ENCODE data around the gene RASL11B.

The RASL11B gene

GRCh38 chr4:52842792-52843191 lies 19.3 kb upstream of the RASL11B start:
- DNase-seq (ENCODE audit: low read depth in 4 of 4, low spot score in 1 of 4) = no peak

GRCh38 chr4:52843351-52843750 lies 18.8 kb upstream of the RASL11B start:
- DNase-seq (ENCODE audit: low read depth in 4 of 4, low spot score in 1 of 4) = no peak

- no peak for DNase-seq (ENCODE audit: low read depth in 4 of 4, low spot score in 1 of 4)
Observed at GRCh38 chr4:52843958-52844357, 18.2 kb upstream of the RASL11B start.

GRCh38 chr4:52844596-52844995 lies 17.5 kb upstream of the RASL11B start:
- DNase-seq (ENCODE audit: low read depth in 4 of 4, low spot score in 1 of 4) = no peak

- DNase-seq (ENCODE audit: low read depth in 4 of 4, low spot score in 1 of 4) = no peak
Observed at GRCh38 chr4:52846502-52846901, 15.6 kb upstream of the RASL11B start.

GRCh38 chr4:52848254-52848653 lies 13.9 kb upstream of the RASL11B start:
- no peak for DNase-seq (ENCODE audit: low read depth in 4 of 4, low spot score in 1 of 4)

- DNase-seq (ENCODE audit: low read depth in 4 of 4, low spot score in 1 of 4) = no peak
Observed at GRCh38 chr4:52850406-52851124, 11.6 kb upstream of the RASL11B start.

GRCh38 chr4:52852041-52852440 lies 10.1 kb upstream of the RASL11B start:
- DNase-seq (ENCODE audit: low read depth in 4 of 4, low spot score in 1 of 4) = no peak

GRCh38 chr4:52852711-52853110 lies 9.4 kb upstream of the RASL11B start:
- no peak for DNase-seq (ENCODE audit: low read depth in 4 of 4, low spot score in 1 of 4)

GRCh38 chr4:52853351-52853750 lies 8.8 kb upstream of the RASL11B start:
- DNase-seq (ENCODE audit: low read depth in 4 of 4, low spot score in 1 of 4) = no peak

GRCh38 chr4:52856801-52857200 lies 5.3 kb upstream of the RASL11B start:
- no peak for DNase-seq (ENCODE audit: low read depth in 4 of 4, low spot score in 1 of 4)

- DNase-seq (ENCODE audit: low read depth in 4 of 4, low spot score in 1 of 4) = no peak
Observed at GRCh38 chr4:52860361-52860760, 1.8 kb upstream of the RASL11B start.

GRCh38 chr4:52861171-52861823 lies 820 bp upstream of the RASL11B start:
- DNase-seq (ENCODE audit: low read depth in 4 of 4, low spot score in 1 of 4) = no peak

- no peak for DNase-seq (ENCODE audit: low read depth in 4 of 4, low spot score in 1 of 4)
Observed at GRCh38 chr4:52862639-52863161, 583 bp downstream of the RASL11B start.

GRCh38 chr4:52863324-52863723 lies 1.2 kb downstream of the RASL11B start:
- no peak for DNase-seq (ENCODE audit: low read depth in 4 of 4, low spot score in 1 of 4)

GRCh38 chr4:52864793-52865192 lies 2.7 kb downstream of the RASL11B start:
- no peak for DNase-seq (ENCODE audit: low read depth in 4 of 4, low spot score in 1 of 4)

- no peak for DNase-seq (ENCODE audit: low read depth in 4 of 4, low spot score in 1 of 4)
Observed at GRCh38 chr4:52865300-52865699, 3.2 kb downstream of the RASL11B start.

- DNase-seq (ENCODE audit: low read depth in 4 of 4, low spot score in 1 of 4) = no peak
Observed at GRCh38 chr4:52866734-52867133, 4.6 kb downstream of the RASL11B start.

- DNase-seq (ENCODE audit: low read depth in 4 of 4, low spot score in 1 of 4) = no peak
Observed at GRCh38 chr4:52867163-52867562, 5.0 kb downstream of the RASL11B start.

GRCh38 chr4:52868133-52868532 lies 6.0 kb downstream of the RASL11B start:
- no peak for DNase-seq (ENCODE audit: low read depth in 4 of 4, low spot score in 1 of 4)

- no peak for DNase-seq (ENCODE audit: low read depth in 4 of 4, low spot score in 1 of 4)
Observed at GRCh38 chr4:52869196-52869595, 7.1 kb downstream of the RASL11B start.

- DNase-seq (ENCODE audit: low read depth in 4 of 4, low spot score in 1 of 4) = no peak
Observed at GRCh38 chr4:52869656-52870055, 7.5 kb downstream of the RASL11B start.

GRCh38 chr4:52870225-52870624 lies 8.1 kb downstream of the RASL11B start:
- no peak for DNase-seq (ENCODE audit: low read depth in 4 of 4, low spot score in 1 of 4)

Measured in stimulated activated CD4-positive, alpha-beta T cell treated with anti-CD3 and anti-CD28 coated beads, Interleukin-1b, Interleukin-23, amount 100 ng/mL, for 24 hours (primary cell).